Fibroblast of pulmonary artery (primary cell): ENCODE measurements around the gene RELB.

ENCODE experiments used
- DNase-seq: peaks from one replicate; pipeline ENCODE4 v3.0.0-alpha.2; 2010; ENCODE audit warnings: low read depth
- H3K4me3 ChIP-seq: replicated peaks from 2 replicates; pipeline ENCODE4 v1.5.1; 2011; ENCODE audit warnings: low read depth, mild to moderate bottlenecking, control low read depth, low read length, moderate library complexity
- CTCF ChIP-seq: IDR thresholded peaks from 2 replicates; pipeline ENCODE4 v1.5.1; 2011; ENCODE audit warnings: mild to moderate bottlenecking, control low read depth, low read length, inconsistent platforms; ENCODE audit errors: missing control alignments

Gene RELB

GRCh38 chr19:45047188-45047797 is 46.0 kb downstream of the RELB start:
- no peak for TF ChIP-seq CTCF
- DNase-seq: no peak
- H3K4me3 ChIP-seq: no peak overlapping the region

- no peak overlapping the region for H3K4me3 ChIP-seq
- TF ChIP-seq CTCF: no peak
- no peak for DNase-seq
Measured at GRCh38 chr19:45049073-45049736, 47.9 kb downstream of the RELB start.

GRCh38 chr19:45050036-45050435 is 48.8 kb downstream of the RELB start:
- no peak for DNase-seq
- H3K4me3 ChIP-seq: no peak overlapping the region
- TF ChIP-seq CTCF: no peak

- H3K4me3 ChIP-seq: no peak overlapping the region
- no peak for TF ChIP-seq CTCF
- DNase-seq: no peak
Measured at GRCh38 chr19:45051929-45052579, 50.8 kb downstream of the RELB start.

- TF ChIP-seq CTCF: no peak
- H3K4me3 ChIP-seq: no peak overlapping the region
- no peak for DNase-seq
Measured at GRCh38 chr19:45056831-45057230, 55.6 kb downstream of the RELB start.

- TF ChIP-seq CTCF: no peak
- no peak for DNase-seq
- H3K4me3 ChIP-seq: no peak overlapping the region
Measured at GRCh38 chr19:45057444-45057843, 56.2 kb downstream of the RELB start.

- no peak for DNase-seq
- TF ChIP-seq CTCF: no peak
- no peak overlapping the region for H3K4me3 ChIP-seq
Measured at GRCh38 chr19:45058622-45059159, 57.4 kb downstream of the RELB start.
